Kidney epithelial cell (primary cell): ENCODE data around the gene ACMSD. TPM values are rescaled to one million over a fixed set of nuclear protein-coding genes. Genes with fewer than 3 reads are reported as not detected.

Experiments
- DNase-seq: peaks from one replicate; pipeline ENCODE4 v3.0.0-alpha.2; 2010; ENCODE audit warnings: low read depth
- H3K27me3 ChIP-seq: 2 replicates; pipeline ENCODE4 v1.6.0; 2011; ENCODE audit warnings: low read length; ENCODE audit not compliant: control insufficient read depth, insufficient read depth
- H3K36me3 ChIP-seq: 2 replicates; pipeline ENCODE4 v1.5.1; 2011; ENCODE audit warnings: low read length; ENCODE audit not compliant: control insufficient read depth, insufficient read depth
- H3K4me3 ChIP-seq: 2 replicates; pipeline ENCODE4 v1.5.1; 2011; ENCODE audit warnings: low read depth, mild to moderate bottlenecking, control low read depth, low read length
- total RNA-seq: library from RNA; depleted of rRNA; stranded (reverse); fragments of >200 nt; gene quantifications from 2 replicates; pipeline ENCODE4 v1.2.3, GENCODE V29; 2015
- TF ChIP-seq, protein P1 (sequence below): IDR thresholded peaks from 2 replicates; pipeline ENCODE4 v1.5.1; 2011; ENCODE audit warnings: mild to moderate bottlenecking, moderate library complexity, low read length, control low read depth, inconsistent platforms; ENCODE audit not compliant: insufficient read depth, poor library complexity, severe bottlenecking

Gene ACMSD
- total RNA-seq, 1 donor from 2014 or later = not detected

DNA sequence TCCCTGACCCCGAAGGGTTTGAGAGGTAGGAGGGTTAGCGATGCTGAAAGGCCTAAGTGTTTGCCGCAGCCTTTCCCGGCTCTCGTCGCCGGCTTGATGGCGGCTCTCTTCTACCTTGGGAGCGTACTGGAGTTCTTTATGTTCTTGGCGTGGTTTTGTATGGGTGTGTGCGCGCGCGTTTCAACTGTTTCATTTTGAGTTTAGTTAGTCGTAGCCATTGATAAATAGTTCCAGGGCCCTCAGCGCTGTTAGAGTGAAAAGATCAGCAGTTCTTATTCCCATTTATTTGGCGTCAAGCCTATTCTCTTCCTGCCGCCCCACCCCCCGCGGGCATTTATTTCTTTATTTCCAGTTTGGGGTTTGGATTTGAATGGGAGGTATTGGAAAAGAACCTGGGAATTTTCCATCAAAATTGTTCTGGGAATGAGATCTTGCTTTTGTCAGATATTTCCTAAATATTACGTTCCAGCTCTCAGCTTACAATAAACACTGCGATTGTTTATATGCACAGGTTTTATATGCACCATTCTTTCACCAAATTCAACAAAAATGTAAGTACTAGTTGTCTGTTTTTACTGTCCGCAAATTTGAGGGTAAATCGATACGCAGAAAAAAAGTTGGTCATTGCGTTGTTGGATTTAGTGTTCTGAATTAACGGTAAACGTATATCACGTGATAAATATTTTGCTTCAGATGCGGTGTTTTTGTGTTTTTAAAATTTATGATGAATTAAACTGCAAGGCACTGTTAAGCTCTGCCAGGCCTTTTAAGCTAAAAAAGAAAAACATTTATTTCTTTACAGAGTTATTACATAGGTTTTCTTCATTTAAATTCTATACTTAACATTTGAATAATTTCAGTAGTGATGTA is 81.2 kb downstream of the ACMSD start:
- TF ChIP-seq, protein P1, sequence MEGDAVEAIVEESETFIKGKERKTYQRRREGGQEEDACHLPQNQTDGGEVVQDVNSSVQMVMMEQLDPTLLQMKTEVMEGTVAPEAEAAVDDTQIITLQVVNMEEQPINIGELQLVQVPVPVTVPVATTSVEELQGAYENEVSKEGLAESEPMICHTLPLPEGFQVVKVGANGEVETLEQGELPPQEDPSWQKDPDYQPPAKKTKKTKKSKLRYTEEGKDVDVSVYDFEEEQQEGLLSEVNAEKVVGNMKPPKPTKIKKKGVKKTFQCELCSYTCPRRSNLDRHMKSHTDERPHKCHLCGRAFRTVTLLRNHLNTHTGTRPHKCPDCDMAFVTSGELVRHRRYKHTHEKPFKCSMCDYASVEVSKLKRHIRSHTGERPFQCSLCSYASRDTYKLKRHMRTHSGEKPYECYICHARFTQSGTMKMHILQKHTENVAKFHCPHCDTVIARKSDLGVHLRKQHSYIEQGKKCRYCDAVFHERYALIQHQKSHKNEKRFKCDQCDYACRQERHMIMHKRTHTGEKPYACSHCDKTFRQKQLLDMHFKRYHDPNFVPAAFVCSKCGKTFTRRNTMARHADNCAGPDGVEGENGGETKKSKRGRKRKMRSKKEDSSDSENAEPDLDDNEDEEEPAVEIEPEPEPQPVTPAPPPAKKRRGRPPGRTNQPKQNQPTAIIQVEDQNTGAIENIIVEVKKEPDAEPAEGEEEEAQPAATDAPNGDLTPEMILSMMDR = no peak
- H3K36me3 ChIP-seq = no peaks in the 10 kb centered on the region
- peak overlapping the region; percentile 100 for H3K4me3 ChIP-seq
- no peak for DNase-seq
- H3K27me3 ChIP-seq = no peaks in the 10 kb centered on the region

- DNase-seq = no peak
- Histone ChIP-seq H3K27me3 (no peaks in the 10 kb centered on the region), H3K4me3 (no peak overlapping the region), H3K36me3 (no peaks in the 10 kb centered on the region)
- TF ChIP-seq, protein P1 = no peak
Observed at GRCh38 chr2:134924912-134925311, 86.5 kb downstream of the ACMSD start.

- Histone ChIP-seq H3K27me3 (no peaks in the 10 kb centered on the region), H3K36me3 (no peaks in the 10 kb centered on the region), H3K4me3 (no peak overlapping the region)
- DNase-seq = no peak
- TF ChIP-seq, protein P1 = no peak
Observed at GRCh38 chr2:134926231-134926931, 88.0 kb downstream of the ACMSD start.

- TF ChIP-seq, protein P1 = no peak
- H3K36me3 ChIP-seq = no peaks in the 10 kb centered on the region
- no peaks in the 10 kb centered on the region for H3K27me3 ChIP-seq
- H3K4me3 ChIP-seq = no peak overlapping the region
- DNase-seq = no peak
Observed at GRCh38 chr2:134927195-134927594, 88.8 kb downstream of the ACMSD start.

GRCh38 chr2:134932864-134933526 is 94.6 kb downstream of the ACMSD start:
- DNase-seq = no peak
- no peak overlapping the region for H3K4me3 ChIP-seq
- no peaks in the 10 kb centered on the region for H3K27me3 ChIP-seq
- TF ChIP-seq, protein P1 = no peak
- H3K36me3 ChIP-seq = no peaks in the 10 kb centered on the region
